HepG2 (cell line): ENCODE data around the gene MYO10. TPM values are rescaled to one million over a fixed set of nuclear protein-coding genes. Genes with fewer than 3 reads are reported as not detected.

Experiments
- ATAC-seq: fragments of 200-7000 bp; cut with Tn5 transposase; 3 replicates; pipeline ENCODE4 v1.9.1; 2020; ENCODE audit warnings: mild to moderate bottlenecking, moderate library complexity
- BruUV-seq: library from RNA; stranded (reverse); fragments of 400-500 nt; replicated peaks from 2 replicates; lab custom pipeline; 2021; lab: Mats Ljungman, UMichigan
- CTCF ChIA-PET: fragments of 300-600 bp; formaldehyde crosslinking; extraction: SDS; loops from one replicate; lab custom pipeline; 2021; ENCODE audit warnings: low total read pairs, inconsistent platforms, low intra/inter-chr PET ratio; lab: Yijun Ruan, JAX
- POLR2A ChIA-PET: fragments of 350-600 bp; sonication (Branson Sonifier 250); formaldehyde crosslinking; loops from one replicate; lab custom pipeline; 2020; ENCODE audit warnings: antibody characterized with exemption, inconsistent platforms; lab: Yijun Ruan, JAX
- DNase-seq: peaks from one replicate; pipeline ENCODE4 v3.0.0-alpha.2; 2015; ENCODE audit warnings: low spot score
- FAIRE-seq: peaks from 3 replicates; lab custom pipeline; 2011; peaks lifted over from hg19 to GRCh38; lab: Jason Lieb, UNC
- H2AFZ ChIP-seq: one replicate; pipeline ENCODE4 v1.6.1; 2011; ENCODE audit warnings: low read length, inconsistent platforms
- H3K27ac ChIP-seq: fragments of 300-600 bp; 3 replicates; pipeline ENCODE4 v1.8.0; 2011; ENCODE audit warnings: mixed run types, mild to moderate bottlenecking, mixed read lengths, low read length, inconsistent platforms; ENCODE audit not compliant: insufficient read depth; ENCODE audit errors: extremely low read length
- H3K27me3 ChIP-seq, 2 experiments: fragments of 200-600 bp in 1 of 2; 2 replicates in 1 of 2; 3 replicates in 1 of 2; pipeline versions ENCODE4 v1.6.0 to v1.8.0; 2011; ENCODE audit warnings: low read length in 2 of 2, mild to moderate bottlenecking in 2 of 2, moderate library complexity in 2 of 2, inconsistent platforms in 1 of 2; ENCODE audit not compliant: insufficient read depth in 2 of 2, control insufficient read depth in 1 of 2
- H3K36me3 ChIP-seq, 2 experiments: fragments of 200-600 bp in 1 of 2; replicated peaks in 1 of 2; 2 replicates in 1 of 2; 3 replicates in 1 of 2; pipeline versions ENCODE4 v1.5.1 to v1.8.0; 2011; ENCODE audit warnings: low read length in 2 of 2, inconsistent platforms in 1 of 2; ENCODE audit not compliant: insufficient read depth in 2 of 2, control insufficient read depth in 1 of 2
- H3K4me1 ChIP-seq: 2 replicates; pipeline ENCODE4 v1.5.1; 2012; ENCODE audit warnings: low read length, inconsistent platforms; ENCODE audit not compliant: insufficient read depth
- H3K4me2 ChIP-seq: 2 replicates; pipeline ENCODE4 v1.6.0; 2011; ENCODE audit warnings: low read depth, low read length, inconsistent platforms
- H3K4me3 ChIP-seq, 3 experiments: fragments of 200-600 bp in 1 of 3; sonication (generic), shearing (Covaris generic) in 1 of 3; replicated peaks in 1 of 3; 2 replicates each; pipeline ENCODE4 v1.5.1; 2011 to 2016; ENCODE audit warnings: low read length in 3 of 3, inconsistent platforms in 2 of 3, low read depth in 2 of 3, mild to moderate bottlenecking in 2 of 3, control low read depth in 1 of 3, mixed read lengths in 1 of 3; ENCODE audit not compliant: insufficient read depth in 1 of 3
- H3K79me2 ChIP-seq: one replicate; pipeline ENCODE4 v1.6.1; 2011; ENCODE audit warnings: low read length, inconsistent platforms; ENCODE audit not compliant: insufficient read depth
- H3K9ac ChIP-seq: 2 replicates; pipeline ENCODE4 v1.6.0; 2011; ENCODE audit warnings: mild to moderate bottlenecking, low read depth, low read length, inconsistent platforms; ENCODE audit not compliant: insufficient read depth
- H3K9me3 ChIP-seq: 2 replicates; pipeline ENCODE4 v1.5.1; 2012; ENCODE audit warnings: mild to moderate bottlenecking, low read length
- H4K20me1 ChIP-seq: 2 replicates; pipeline ENCODE4 v1.6.0; 2011; ENCODE audit warnings: inconsistent platforms, mild to moderate bottlenecking, low read length, moderate library complexity; ENCODE audit not compliant: insufficient read depth
- CTCF ChIP-seq: sonication (generic); formaldehyde crosslinking; IDR thresholded peaks from 2 replicates; pipeline ENCODE4 v1.5.0; 2020; ENCODE audit warnings: mild to moderate bottlenecking, missing genetic modification reagents, moderate library complexity
- DR1 ChIP-seq: sonication (generic); formaldehyde crosslinking; IDR thresholded peaks from 2 replicates; pipeline ENCODE4 v1.8.0; 2021; ENCODE audit warnings: mild to moderate bottlenecking, missing genetic modification reagents, inconsistent platforms
- POGZ ChIP-seq: sonication (generic); formaldehyde crosslinking; IDR thresholded peaks from 2 replicates; pipeline ENCODE4 v1.4.0; 2020; ENCODE audit warnings: mild to moderate bottlenecking, missing genetic modification reagents
- RAD21 ChIP-seq: fragments of 450-650 bp; formaldehyde crosslinking; IDR thresholded peaks from 2 replicates; pipeline ENCODE4 v1.5.0; 2020; ENCODE audit warnings: mild to moderate bottlenecking
- SMC3 ChIP-seq: IDR thresholded peaks from 2 replicates; pipeline ENCODE4 v1.6.1; 2011; ENCODE audit warnings: low read length, improper control_type of control experiment
- STAG1 ChIP-seq: sonication (generic); formaldehyde crosslinking; IDR thresholded peaks from 2 replicates; pipeline ENCODE4 v1.4.0; 2020; ENCODE audit warnings: missing genetic modification reagents
- XRCC5 ChIP-seq: fragments of 200-400 bp; formaldehyde crosslinking; optimal IDR thresholded peaks from 2 replicates; pipeline ENCODE3; 2017; ENCODE audit warnings: mild to moderate bottlenecking, low read length
- ZNF350 ChIP-seq: sonication (generic); formaldehyde crosslinking; IDR thresholded peaks from 2 replicates; pipeline ENCODE4 v1.4.0; 2020; ENCODE audit warnings: mild to moderate bottlenecking, low read depth, missing genetic modification reagents, borderline replicate concordance
- WGBS: methylation state at CpG from one replicate; pipeline ENCODE4 v1.1.6; 2017; ENCODE audit warnings: low lambda C conversion rate; 5-methylcytosine and 5-hydroxymethylcytosine counted together
- in situ Hi-C: cut with HindIII; loops from 2 replicates; pipeline ENCODE4 v1.10.0; 2017; ENCODE audit warnings: low pct_unique_long_range_greater_than_20kb; ENCODE audit not compliant: extremely low pct_ligation_motif_present
- intact Hi-C: fragments of 100-400 bp; cut with micrococcal nuclease; formaldehyde crosslinking; loops from one replicate; pipeline ENCODE4 v1.10.0; 2022; ENCODE audit not compliant: unreplicated experiment
- polyA plus RNA-seq, 8 experiments: library from polyadenylated mRNA; depleted of rRNA in 3 of 8; stranded (reverse) in 7 of 8; unstranded in 1 of 8; fragments of >200 nt; fragmentation: Illumina TruSeq in 4 of 8; extraction: Trizol in 4 of 8; gene quantifications; 2 replicates each; pipeline versions ENCODE4 v1.2.1 to v1.2.3, GENCODE V29; 2011 to 2016; ENCODE audit warnings: low read depth in 4 of 8, missing spikeins in 1 of 8, mixed read lengths in 1 of 8; ENCODE audit not compliant: insufficient read depth in 1 of 8
- total RNA-seq, 5 experiments: library from RNA; depleted of rRNA; stranded (reverse); fragments of >200 nt; fragmentation: Illumina TruSeq; extraction: Trizol; gene quantifications; 2 replicates each; pipeline ENCODE4 v1.2.3, GENCODE V29; 2016; ENCODE audit warnings: low read depth in 1 of 5

The MYO10 gene
- total and polyA plus RNA-seq, 2 of the 13 experiments (the other 11 are each of a cell fraction or from before 2014, with no cell fraction given): 4.5 to 14.0 TPM

GRCh38 chr5:16690243-16690852 is 245.7 kb downstream of the MYO10 start:
- in situ Hi-C loops (no loop called here), intact Hi-C loops (loop anchor here (1.0 kb wide), 2 partner anchors 46 to 86 kb away; no protein-coding TSS in a partner anchor)
- no peak overlapping the region for H3K4me2 ChIP-seq
- 0 out of 2 replicates have a peak, but pooled peaks cover 3% of the 10 kb centered on the region for H4K20me1 ChIP-seq
- no peak overlapping the region for H2AFZ ChIP-seq
- no peak overlapping the region for H3K27ac ChIP-seq
- ChIA-PET POLR2A (interaction anchor here (1.2 kb wide), 1 partner anchor 86 kb away, joined by 3 read pairs; no protein-coding TSS in a partner anchor), CTCF (interaction anchor here (2.3 kb wide), 1 partner anchor 86 kb away, joined by 31 read pairs; no protein-coding TSS in a partner anchor)
- H3K27me3 ChIP-seq: no peaks in the 10 kb centered on the region
- H3K79me2 ChIP-seq: no peaks in the 10 kb centered on the region
- TF ChIP-seq RAD21: peak; percentile 79
- peak; percentile 24; the same call in 1 of the 2 replicates for TF ChIP-seq ZNF350 (CRISPR knock-in tag)
- peak; percentile 24 for TF ChIP-seq XRCC5
- no peak for TF ChIP-seq POGZ (CRISPR knock-in tag)
- TF ChIP-seq DR1 (CRISPR knock-in tag): no peak
- peak; percentile 82 for TF ChIP-seq STAG1 (CRISPR knock-in tag)
- TF ChIP-seq CTCF (CRISPR knock-in tag): peak; percentile 80
- peak; percentile 82 for TF ChIP-seq SMC3
- peaks cover 19 to 68% of the 10 kb centered on the region in 2 experiments for H3K36me3 ChIP-seq
- WGBS: 72% methylated on average over 6 of the region's 7 CpGs
- ATAC-seq (peak; percentile 99), DNase-seq (peak; percentile 59), FAIRE-seq (peak; percentile 55)
- no peak overlapping the region for H3K9ac ChIP-seq
- H3K9me3 ChIP-seq: no peaks in the 10 kb centered on the region
- no peaks in the 10 kb centered on the region for H3K4me1 ChIP-seq
- no peak overlapping the region for H3K4me3 ChIP-seq
- no TSS peak for BruUV-seq
